NCI-H446 (cell line): ENCODE data around the gene IDH3G.

Experiments
- DNase-seq, 2 experiments: peaks; one replicate each; lab custom pipeline; 2025; lab: John Stamatoyannopoulos, UW

The IDH3G gene

DNA sequence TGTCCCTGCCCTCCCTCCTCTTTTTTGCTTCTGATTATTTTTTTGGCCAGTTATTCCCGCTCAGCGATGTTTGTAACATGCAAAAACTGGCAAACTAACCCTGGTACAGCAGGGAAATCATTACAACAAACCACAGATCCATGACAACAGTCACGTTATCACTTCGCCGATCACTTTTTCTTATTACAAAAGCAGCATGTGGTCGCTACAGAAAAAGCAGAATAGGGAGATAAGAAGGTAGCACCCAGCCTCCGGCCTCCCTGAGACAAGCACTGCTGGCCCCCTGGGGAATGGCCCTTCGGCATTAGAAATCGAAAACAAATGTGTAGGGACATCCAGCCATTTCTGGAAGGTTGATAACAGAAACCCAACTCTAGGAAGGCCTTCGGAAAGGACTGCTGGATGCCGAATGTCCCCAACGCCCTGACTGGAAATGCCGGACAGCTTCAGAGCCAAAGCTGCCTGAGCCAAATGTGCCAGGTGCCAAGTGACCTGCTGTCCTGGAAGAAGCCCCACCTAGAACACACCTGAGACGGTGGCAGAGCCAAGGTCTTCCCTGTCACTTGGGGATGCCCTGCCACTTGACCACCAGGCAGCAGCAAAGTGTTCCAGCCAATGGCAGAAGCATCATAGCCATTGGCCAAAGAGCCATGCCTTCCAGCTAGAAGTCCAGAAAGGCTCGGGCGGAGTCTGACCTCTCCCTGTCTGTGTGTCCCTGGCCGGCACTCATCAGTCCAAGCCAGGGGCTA, 2.9 kb downstream of the IDH3G start:
- no peak for DNase-seq

DNA sequence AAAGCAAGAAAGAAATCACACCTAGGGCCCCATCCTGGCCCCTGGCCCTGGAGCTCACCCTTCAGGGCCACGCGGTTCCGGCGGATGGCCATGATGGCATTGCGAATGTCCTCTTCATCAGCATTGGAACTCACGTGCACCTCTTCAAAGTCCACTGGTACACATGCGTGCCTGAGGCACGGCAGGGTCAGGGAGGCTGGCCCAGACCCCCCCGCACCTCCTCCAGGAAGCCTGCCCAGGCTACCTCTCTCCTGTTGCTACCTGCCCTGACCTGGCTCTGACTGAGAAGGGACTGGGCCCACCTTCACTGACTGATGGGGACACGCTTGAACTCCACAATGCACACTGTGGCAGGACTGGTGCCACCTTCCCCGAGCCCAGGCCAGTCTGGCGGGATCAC, 4.5 kb downstream of the IDH3G start:
- DNase-seq: no peak

DNA sequence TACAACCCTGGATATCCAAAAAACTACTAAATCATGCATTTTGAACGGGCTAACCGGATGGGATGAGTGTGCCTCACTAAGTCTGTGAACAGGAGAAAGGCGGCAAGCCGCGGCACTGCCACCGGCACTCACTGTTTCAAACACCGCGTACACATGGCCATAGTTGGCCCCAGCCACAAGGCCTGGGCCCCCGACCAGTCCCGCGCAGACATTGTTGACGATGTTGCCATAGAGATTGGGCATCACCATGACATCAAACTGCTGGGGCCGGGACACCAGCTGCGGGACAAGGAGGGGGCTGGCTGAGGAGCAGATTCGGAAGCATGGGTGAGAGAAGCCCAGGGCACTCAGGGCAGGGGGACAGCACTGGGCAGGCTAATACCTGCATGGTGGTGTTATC, 7.5 kb downstream of the IDH3G start:
- no peak for DNase-seq

DNA sequence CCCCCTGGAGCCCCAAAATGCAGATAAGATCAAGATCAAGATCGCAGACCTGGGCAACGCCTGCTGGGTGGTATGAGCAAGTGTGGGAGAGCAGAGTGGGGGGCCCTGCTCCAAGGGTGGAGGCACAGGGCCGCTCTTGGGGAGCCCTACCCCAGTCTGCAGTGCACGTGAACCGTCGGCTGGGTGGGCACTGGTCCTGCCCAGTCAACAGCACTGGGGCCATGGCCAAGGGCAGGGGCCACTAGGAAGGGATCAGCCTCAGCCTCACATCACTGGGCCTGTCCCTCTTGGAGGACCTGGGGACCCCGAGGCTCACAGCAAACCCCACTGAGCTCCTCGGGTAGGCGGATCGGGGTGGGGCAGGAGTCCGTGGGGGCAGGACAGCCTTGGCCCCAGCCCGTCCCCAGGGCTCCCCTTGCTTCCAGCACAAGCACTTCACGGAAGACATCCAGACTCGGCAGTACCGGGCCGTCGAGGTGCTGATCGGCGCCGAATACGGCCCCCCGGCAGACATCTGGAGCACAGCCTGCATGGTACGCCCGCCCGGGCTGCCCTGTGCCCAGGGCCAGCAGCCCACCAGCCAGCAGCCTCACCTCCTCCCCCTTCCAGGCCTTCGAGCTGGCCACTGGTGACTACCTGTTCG, 9.7 kb downstream of the IDH3G start:
- DNase-seq: no peak

DNA sequence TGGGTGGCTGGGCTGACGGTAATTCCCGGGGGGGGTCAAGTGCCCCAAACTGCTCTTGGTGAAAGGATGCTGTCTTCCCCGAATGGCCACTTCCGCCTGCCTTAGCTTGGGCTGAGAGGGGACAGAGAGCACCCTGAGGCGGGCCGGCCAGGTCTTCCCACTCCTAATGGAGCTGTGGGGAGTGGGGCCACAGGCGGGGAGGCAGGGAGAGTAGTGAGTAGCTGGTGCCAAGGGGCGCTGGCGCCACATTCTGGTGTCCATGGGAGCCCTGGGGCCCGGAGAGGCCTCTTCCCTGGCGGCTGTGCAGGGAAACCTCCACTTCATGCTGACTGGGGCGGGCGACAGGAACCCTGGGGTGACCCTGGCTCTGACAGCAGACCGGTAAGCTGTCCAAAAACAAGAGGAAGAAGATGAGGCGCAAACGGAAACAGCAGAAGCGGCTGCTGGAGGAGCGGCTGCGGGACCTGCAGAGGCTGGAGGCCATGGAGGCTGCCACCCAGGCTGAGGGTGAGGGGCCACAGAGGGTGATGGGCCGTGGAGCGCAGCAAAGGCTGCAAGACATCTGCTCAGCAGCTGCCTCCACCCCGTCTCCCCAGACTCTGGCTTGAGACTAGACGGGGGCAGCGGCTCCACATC, 10.7 kb downstream of the IDH3G start:
- no peak for DNase-seq

DNA sequence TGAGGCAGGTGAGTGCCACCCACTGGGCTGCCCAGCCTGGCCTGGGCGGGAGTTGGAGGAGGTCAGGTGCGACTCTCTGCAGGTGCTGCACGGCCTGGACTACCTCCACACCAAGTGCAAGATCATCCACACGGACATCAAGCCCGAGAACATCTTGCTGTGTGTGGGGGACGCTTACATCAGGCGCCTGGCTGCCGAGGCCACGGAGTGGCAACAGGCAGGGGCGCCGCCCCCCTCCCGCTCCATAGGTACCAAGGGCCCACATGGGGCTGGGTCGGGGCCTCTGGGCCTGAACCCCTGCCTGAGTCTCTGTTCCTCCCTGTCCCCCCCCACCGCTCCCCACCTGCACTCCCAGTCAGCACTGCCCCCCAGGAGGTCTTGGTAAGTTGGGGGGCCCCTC, 11.3 kb downstream of the IDH3G start:
- no peak for DNase-seq

DNA sequence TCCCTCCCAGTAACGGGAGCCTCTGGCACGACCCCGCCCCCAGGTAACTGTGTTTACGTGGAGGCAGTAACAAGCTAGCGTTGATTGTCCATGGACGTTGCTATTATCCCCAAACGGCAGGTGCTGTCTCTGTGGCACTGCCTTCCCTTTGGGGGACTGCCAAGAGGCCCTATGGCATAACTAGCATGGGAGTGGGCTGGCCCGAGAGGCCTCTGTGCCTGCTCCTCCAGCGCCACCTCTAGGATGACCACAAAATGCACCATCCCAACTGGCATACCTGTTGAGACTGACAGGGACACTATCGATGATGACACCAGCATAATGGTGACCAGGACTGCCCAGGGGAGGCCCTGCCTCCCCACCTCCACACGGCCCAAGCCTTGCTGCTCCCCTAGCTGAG, 11.9 kb downstream of the IDH3G start:
- DNase-seq: peak in 1 of 2 experiments; percentile 6

DNA sequence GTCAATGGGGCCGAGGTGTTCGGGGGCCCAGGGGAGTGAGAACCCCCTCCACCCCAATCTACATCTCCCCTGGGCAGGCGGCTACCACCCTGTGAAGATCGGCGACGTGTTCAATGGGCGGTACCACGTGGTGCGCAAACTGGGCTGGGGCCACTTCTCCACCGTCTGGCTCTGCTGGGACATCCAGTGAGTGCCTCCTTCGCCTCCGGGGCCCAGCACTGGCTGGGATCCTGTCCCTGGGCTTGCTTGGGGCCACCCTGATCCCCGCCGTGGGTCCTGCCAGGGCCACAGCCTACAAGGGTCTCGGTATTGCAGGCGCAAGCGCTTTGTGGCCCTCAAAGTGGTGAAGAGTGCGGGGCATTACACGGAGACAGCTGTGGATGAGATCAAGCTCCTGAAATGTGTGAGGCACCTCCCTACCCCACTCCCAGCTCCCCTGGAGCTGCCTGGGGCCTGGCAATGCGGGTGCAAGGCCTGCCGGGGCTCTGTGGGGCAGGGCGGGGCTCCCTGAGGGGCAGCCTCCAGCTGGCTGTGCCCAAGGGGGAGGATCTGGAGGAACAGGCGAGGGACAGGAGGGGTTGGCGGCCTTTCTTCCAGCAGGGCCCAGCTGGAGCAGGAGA, 12.6 kb downstream of the IDH3G start:
- no peak for DNase-seq

DNA sequence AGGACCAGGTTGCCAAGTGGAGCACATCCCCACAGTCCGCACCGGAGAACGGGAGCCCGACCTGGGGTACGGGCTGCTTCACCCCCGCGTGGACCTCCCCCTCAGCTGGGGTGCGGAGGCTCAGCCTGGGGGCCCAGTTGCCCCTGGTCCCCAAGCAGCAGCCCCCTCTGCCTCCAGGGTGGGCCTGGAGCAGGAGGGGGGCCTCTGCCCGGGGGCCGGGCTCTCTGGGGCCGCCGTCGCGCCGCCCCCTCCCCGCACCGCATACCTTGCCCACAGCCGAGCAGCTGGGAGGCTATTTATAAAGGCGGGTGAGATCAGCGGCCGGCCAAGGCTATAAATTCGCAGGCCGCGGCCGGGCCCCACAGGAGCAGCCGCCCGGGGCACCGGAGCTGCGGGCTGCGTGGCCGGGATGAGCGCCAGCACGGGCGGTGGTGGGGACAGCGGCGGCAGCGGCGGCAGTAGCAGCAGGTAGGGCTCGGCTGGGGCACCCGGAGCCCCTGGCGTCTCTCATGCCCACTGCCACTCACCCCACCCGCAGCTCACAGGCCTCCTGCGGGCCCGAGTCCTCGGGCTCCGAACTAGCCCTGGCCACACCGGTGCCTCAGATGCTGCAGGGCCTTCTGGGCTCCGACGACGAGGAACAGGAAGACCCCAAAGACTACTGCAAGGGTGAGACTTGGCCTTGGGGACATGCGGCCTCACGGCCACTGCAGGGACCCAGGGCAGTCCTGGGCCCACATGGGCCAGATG, 13.3 kb downstream of the IDH3G start, which contains the start of gene SRPK3:
Gene SRPK3 (plus strand): TSS at position 364 of the 750 bp plus-strand sequence. CDS start 46 bp downstream, at position 410.
- no peak for DNase-seq

DNA sequence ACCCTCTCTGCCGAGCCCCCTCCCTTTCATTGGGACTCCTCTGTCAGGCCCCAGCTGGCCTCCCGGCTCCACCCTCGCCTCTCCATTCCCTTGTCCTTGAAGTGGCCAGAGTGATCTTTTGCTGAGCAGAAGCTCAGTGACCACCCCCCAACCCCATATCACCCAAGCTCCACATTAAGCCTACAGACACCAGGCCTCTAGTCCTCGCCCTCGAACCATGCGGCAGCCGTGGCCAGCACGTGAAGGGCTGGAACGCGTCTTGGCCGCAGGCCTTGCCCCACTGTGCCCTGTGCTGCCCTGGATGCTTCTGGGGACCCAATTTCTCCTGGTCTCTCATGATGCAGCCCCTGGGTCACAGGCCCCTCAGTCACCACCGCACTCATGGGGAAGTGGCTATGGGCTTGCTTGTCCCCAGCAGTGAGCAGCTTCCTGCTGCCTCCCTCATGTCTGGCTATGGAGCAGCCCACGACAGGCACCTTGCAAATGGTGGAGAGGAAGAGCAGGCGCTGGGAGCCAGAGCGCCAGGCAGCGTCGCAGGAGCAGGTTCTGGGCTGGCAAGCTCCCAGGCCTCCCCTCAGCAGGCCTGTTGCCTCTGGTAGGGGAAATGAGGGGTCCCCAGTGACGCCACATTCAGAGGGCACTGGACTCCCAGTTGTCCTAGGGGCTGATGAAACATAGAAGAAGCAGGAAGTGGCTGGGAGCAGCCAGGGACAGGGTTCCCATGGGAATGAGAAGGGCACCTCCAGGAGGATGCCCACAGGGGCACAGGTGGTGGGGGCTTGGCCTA, 14.1 kb downstream of the IDH3G start:
- no peak for DNase-seq

DNA sequence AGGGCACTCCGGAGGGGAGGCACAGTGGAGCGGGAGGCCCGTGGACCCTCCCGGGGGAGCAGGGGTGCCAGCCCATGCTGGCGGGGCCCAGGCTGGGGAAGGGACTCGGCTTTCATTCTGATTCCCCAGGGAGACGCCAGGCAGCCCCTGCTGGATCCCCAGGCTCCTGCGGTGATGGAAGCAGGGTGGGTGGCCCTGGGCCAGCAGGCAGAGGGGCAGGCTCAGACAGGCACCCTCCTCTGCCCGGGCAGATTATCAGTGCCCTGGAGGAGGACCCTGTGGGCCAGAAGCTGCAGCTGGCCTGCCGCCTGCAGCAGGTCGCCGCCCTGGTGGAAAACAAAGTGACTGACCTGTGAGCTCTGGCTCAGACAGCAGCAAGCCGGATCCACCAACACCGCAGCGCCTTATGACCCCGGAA, 15.5 kb downstream of the IDH3G start:
- DNase-seq: no peak

DNA sequence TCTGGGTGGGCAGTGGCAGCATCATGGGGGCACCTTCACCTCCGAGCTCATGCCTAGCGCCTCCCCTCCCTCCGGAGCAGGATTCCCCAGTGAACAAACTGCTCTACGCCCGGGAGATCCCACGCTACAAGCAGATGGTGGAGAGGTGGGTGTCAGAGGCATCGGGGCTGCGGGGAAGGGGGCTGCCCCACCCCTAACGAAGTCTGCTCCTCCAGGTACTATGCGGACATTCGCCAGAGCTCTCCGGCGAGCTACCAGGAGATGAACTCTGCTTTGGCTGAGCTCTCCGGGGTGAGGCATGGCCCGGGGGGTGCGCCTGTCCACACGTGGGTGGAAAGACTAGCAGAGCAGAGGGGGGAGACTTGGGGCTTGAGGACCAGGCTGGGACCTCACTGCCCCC, 16.0 kb downstream of the IDH3G start:
- no peak for DNase-seq

DNA sequence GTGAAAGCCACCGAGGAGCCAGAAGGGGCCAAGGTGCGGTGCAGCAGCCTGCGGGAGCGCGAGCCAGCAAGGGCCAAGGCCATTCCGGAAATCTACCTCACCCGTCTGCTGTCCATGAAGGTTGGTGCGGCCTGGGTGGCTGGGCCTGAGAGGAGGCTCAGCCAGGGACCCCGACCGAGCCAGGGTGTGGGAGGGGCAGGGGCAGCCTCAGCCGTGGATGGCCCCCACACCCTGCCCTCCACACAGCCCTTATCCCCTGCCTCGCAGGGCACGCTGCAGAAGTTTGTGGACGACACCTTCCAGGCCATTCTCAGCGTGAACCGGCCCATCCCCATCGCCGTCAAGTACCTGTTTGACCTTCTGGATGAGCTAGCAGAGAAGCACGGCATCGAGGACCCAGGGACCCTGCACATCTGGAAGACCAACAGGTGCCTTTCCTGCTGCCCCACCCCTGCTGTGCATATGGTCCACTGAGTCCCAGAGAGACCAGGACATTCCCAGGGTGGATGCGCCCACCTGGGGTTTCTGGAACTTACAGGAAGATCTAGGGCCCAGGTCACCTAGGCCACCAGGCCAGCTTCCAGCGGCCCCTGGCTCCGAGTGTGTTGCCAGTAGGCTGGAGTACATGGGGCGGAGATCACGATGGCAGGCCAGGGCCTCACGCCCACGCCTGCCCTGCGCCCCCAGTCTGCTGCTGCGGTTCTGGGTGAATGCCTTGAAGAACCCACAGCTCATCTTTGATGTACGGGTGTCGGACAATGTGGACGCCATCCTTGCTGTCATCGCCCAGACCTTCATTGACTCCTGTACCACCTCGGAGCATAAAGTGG, 16.7 kb downstream of the IDH3G start:
- no peak for DNase-seq

DNA sequence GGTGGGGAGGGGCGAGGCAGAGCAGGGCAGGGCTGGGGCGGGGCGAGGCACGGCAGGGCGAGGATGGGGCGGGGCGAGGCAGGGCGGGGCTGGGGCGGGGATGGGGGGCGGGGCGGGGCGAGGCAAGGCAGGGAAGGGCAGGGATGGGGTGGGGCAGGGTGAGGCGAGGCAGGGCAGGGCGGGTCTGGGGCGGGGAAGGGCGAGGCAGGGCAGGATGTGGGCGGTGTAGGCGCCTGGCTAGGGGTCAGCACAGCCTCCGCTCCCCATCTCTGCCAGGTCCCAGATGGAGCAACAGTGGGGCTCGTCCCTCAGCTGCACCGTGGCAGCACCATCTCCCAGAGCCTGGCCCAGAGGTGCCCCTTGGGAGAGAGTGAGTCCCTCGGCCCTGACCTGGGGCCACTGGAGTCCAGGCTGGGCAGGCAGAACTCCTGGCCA, 17.5 kb downstream of the IDH3G start:
- no peak for DNase-seq

DNA sequence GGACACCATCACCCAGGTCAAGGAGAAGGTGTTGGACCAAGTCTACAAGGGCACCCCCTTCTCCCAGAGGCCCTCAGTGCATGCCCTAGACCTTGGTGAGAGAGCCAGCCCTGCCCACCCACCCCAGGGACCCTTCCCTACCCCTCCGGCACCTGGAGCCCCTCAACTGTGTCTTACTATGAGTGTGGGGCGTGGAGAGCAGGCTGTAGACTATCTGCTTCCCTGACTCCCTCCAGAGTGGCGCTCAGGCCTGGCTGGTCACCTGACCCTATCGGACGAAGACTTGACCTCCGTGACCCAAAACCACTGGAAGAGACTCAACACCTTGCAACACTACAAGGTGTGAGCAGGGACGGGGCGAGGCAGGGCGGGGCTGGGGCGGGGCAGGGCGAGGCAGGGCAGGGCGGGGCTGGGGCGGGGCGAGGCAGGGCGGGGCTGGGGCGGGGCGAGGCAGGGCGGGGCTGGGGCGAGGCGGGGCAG, 18.0 kb downstream of the IDH3G start:
- no peak for DNase-seq

DNA sequence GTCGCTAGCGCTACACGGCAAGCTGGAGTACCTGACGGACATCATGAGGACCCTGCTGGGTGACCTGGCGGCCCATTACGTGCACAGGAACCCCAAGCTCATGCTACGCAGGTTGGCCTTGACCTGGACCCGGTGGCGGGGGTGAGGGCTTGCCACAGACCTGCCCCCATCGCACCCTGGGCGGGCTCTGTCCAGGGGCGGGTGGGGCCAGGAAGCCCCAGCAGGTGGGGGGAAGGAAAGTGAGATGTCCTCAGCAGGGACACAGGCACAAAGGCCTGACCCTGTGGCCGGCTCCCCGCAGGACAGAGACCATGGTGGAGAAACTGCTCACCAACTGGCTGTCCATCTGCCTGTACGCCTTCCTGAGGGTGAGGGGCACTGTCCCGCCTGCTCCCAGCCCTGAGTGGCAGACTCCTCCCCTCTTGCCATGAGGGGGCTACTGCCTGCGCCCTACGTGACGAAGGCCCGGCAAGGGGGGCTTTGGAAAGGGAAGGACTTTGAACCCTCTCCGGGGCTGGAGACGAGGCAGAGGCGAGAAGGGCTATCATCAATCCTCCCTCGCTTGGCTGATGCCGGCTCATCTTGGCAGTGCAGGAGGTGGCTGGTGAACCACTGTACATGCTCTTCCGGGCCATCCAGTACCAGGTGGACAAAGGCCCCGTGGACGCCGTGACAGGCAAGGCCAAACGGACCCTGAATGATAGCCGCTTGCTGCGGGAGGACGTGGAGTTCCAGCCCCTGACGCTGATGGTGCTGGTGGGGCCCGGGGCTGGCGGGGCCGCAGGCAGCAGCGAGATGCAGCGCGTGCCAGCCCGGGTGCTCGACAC, 18.7 kb downstream of the IDH3G start:
- DNase-seq: no peak

DNA sequence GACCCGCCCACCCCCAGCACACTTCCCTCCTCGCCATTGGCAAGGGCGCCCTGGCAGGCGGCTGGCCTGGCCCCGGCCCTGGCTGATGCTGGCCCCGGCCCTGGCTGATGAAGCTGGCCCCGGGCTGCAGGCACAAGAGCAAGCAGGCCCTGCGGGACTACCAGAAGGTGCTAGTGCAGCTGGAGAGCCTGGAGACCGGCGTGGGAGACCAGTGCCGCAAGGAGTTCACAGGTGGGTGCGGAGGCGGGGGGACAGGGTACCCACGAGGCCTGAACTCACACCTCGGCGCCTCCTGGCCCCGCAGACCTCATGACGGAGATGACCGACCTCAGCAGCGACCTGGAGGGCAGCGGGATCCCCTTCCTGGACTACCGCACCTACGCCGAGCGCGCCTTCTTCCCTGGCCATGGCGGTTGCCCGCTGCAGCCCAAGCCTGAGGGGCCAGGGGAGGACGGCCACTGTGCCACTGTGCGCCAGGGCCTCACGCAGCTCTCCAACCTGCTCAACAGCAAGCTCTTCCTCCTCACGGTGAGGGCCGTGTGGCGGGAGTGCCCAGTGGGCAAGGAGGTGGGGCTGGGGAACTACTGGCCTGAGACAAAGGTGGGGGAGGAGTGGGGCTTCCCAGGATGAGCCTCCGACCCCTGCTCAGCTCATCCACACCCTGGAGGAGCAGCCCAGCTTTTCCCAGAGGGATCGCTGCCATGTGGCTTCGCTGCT, 19.4 kb downstream of the IDH3G start:
- DNase-seq: no peak

DNA sequence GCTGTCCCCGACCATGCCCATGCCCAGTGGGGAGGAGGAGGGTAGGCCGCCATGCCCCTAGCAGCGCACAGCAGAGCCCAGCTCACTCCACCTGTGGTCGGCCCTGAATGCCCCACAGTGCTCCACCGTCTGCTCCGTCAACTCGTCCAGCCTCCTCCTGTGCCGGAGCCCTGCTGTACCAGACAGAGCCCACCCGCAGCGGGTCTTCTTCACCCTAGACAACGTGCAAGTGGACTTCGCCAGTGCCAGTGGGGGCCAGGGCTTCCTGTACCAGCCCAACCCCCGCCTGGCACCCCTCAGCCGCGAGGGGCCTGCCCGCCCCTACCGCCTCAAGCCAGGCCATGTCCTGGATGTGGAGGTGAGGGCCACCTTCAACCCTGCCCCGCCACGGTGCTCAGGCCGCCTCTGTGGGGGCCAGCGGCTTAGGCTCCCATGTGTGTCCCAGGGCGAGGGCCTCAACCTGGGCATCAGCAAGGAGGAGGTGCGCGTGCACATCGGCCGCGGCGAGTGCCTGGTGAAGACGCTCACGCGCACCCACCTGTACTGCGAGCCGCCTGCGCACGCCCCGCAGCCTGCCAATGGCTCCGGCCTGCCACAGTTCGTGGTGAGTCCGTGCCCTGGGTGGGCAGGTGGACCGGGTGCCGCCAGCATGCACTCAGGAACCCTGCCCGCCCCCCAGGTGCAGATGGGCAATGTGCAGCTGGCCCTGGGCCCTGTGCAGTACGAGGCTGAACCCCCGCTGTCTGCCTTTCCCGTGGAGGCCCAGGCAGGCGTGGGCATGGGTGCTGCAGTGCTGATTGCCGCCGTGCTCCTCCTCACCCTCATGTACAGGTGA, 20.2 kb downstream of the IDH3G start:
- no peak for DNase-seq
